MM.1S (cell line): Measurements from ENCODE around the gene OR2J1.
"Not testable (repeated sequence)": the region's sequence is repeated elsewhere in the genome, so short reads cannot be mapped to it uniquely, and the experiment has no call there.

Experiments used
- DNase-seq: peaks from one replicate; pipeline ENCODE4 v3.0.0-alpha.2; 2015
- H2AFZ ChIP-seq: fragments of 300-600 bp; sonication (generic); 2 replicates; pipeline ENCODE4 v1.6.0; 2016; ENCODE audit warnings: antibody characterized with exemption, low read length
- H3F3A ChIP-seq: fragments of 300-600 bp; sonication (generic); 2 replicates; pipeline ENCODE4 v1.6.1; 2016; ENCODE audit warnings: mild to moderate bottlenecking, antibody characterized with exemption, low read length, moderate library complexity, mixed read lengths; ENCODE audit not compliant: insufficient read depth
- H3K27ac ChIP-seq: fragments of 300-600 bp; sonication (generic); 2 replicates; pipeline ENCODE4 v1.5.1; 2016; ENCODE audit warnings: mild to moderate bottlenecking, low read length
- H3K27me3 ChIP-seq: fragments of 300-600 bp; sonication (generic); replicated peaks from 2 replicates; pipeline ENCODE4 v1.6.0; 2016; ENCODE audit warnings: low read length; ENCODE audit not compliant: insufficient read depth
- H3K36me3 ChIP-seq: fragments of 300-600 bp; sonication (generic); replicated peaks from 2 replicates; pipeline ENCODE4 v1.6.1; 2016; ENCODE audit warnings: mild to moderate bottlenecking, low read length, mixed read lengths; ENCODE audit not compliant: insufficient read depth
- H3K4me1 ChIP-seq: fragments of 300-600 bp; sonication (generic); 2 replicates; pipeline ENCODE4 v1.6.1; 2016; ENCODE audit warnings: low read length, mixed read lengths
- H3K4me2 ChIP-seq: fragments of 300-600 bp; sonication (generic); 2 replicates; pipeline ENCODE4 v1.6.0; 2016; ENCODE audit warnings: low read depth, low read length
- H3K4me3 ChIP-seq: fragments of 300-600 bp; sonication (generic); 2 replicates; pipeline ENCODE4 v1.5.1; 2016; ENCODE audit warnings: low read length, mixed read lengths
- H3K79me2 ChIP-seq: fragments of 300-600 bp; sonication (generic); 2 replicates; pipeline ENCODE4 v1.6.1; 2016; ENCODE audit warnings: mixed run types, low read length, mixed read lengths
- H3K9ac ChIP-seq: fragments of 300-600 bp; sonication (generic); 2 replicates; pipeline ENCODE4 v1.6.1; 2016; ENCODE audit warnings: low read length, mixed read lengths
- H3K9me2 ChIP-seq: fragments of 300-600 bp; sonication (generic); replicated peaks from 2 replicates; pipeline ENCODE4 v1.6.1; 2016; ENCODE audit warnings: mild to moderate bottlenecking, low read length, mixed read lengths; ENCODE audit not compliant: insufficient read depth
- H3K9me3 ChIP-seq: fragments of 300-600 bp; sonication (generic); replicated peaks from 2 replicates; pipeline ENCODE4 v1.6.1; 2016; ENCODE audit warnings: mild to moderate bottlenecking, low read length, mixed read lengths; ENCODE audit not compliant: insufficient read depth
- H4K20me1 ChIP-seq: fragments of 300-600 bp; sonication (generic); 2 replicates; pipeline ENCODE4 v1.6.1; 2016; ENCODE audit warnings: mild to moderate bottlenecking, low read length, moderate library complexity, mixed read lengths; ENCODE audit not compliant: insufficient read depth
- CTCF ChIP-seq: fragments of 300-600 bp; sonication (generic); IDR thresholded peaks from 2 replicates; pipeline ENCODE4 v1.5.1; 2016; ENCODE audit warnings: antibody characterized with exemption, low read length, mixed read lengths
- EZH2 ChIP-seq: fragments of 300-600 bp; sonication (generic); optimal IDR thresholded peaks from 2 replicates; pipeline ENCODE3; 2017; ENCODE audit warnings: low read depth, mild to moderate bottlenecking, antibody characterized with exemption, low read length, mixed read lengths
- EZH2phosphoT487 ChIP-seq: fragments of 300-600 bp; sonication (generic); IDR thresholded peaks from 2 replicates; pipeline ENCODE4 v1.6.1; 2018; ENCODE audit warnings: antibody characterized with exemption, low read length

The OR2J1 gene

GRCh38 chr6:29107758-29108157 lies 8.5 kb downstream of the OR2J1 start, which contains the start of gene OR2J3:
OR2J3 (plus strand) TSS chr6:29108058; CDS start chr6:29111891, 3,833 bp downstream.
- no peaks in the 10 kb centered on the region for H3K9me2 ChIP-seq
- TF ChIP-seq EZH2 (no peak), CTCF (no peak), EZH2phosphoT487 (no peak)
- no peaks in the 10 kb centered on the region for H4K20me1 ChIP-seq
- no peaks in the 10 kb centered on the region for H3K79me2 ChIP-seq
- no peaks in the 10 kb centered on the region for H3K27me3 ChIP-seq
- no peaks in the 10 kb centered on the region for H3K9me3 ChIP-seq
- H3K36me3 ChIP-seq: no peaks in the 10 kb centered on the region
- no peak within 1 kb of the TSS for H2AFZ ChIP-seq
- no peak within 1 kb of the TSS for H3K4me2 ChIP-seq
- DNase-seq: no peak
- no peaks in the 10 kb centered on the region for H3K4me1 ChIP-seq
- no peaks in the 10 kb centered on the region for H3F3A ChIP-seq
- no peak within 1 kb of the TSS for H3K9ac ChIP-seq
- H3K4me3 ChIP-seq: no peak within 1 kb of the TSS
- no peak within 1 kb of the TSS for H3K27ac ChIP-seq

GRCh38 chr6:29112135-29112534 lies 12.8 kb downstream of the OR2J1 start:
- H3F3A ChIP-seq: no peaks in the 10 kb centered on the region
- H2AFZ ChIP-seq: no peak overlapping the region
- no peak for TF ChIP-seq CTCF
- TF ChIP-seq EZH2: no peak
- no peak overlapping the region for H3K4me2 ChIP-seq
- H3K4me1 ChIP-seq: no peaks in the 10 kb centered on the region
- H3K9ac ChIP-seq: no peak overlapping the region
- no peaks in the 10 kb centered on the region for H3K27me3 ChIP-seq
- no peak for DNase-seq
- no peaks in the 10 kb centered on the region for H4K20me1 ChIP-seq
- H3K9me2 ChIP-seq: no peaks in the 10 kb centered on the region
- H3K36me3 ChIP-seq: no peaks in the 10 kb centered on the region
- no peak overlapping the region for H3K27ac ChIP-seq
- no peaks in the 10 kb centered on the region for H3K9me3 ChIP-seq
- no peak overlapping the region for H3K4me3 ChIP-seq
- H3K79me2 ChIP-seq: no peaks in the 10 kb centered on the region

GRCh38 chr6:29114964-29115363 lies 15.7 kb downstream of the OR2J1 start:
- H3K9me3 ChIP-seq, H3K36me3 ChIP-seq, H3K4me1 ChIP-seq: not testable (repeated sequence)

GRCh38 chr6:29129326-29130012 lies 30.2 kb downstream of the OR2J1 start:
- no peaks in the 10 kb centered on the region for H3K9me3 ChIP-seq
- H3F3A ChIP-seq: no peaks in the 10 kb centered on the region
- DNase-seq: no peak
- no peaks in the 10 kb centered on the region for H4K20me1 ChIP-seq
- no peak overlapping the region for H3K9ac ChIP-seq
- no peak overlapping the region for H3K4me2 ChIP-seq
- no peaks in the 10 kb centered on the region for H3K9me2 ChIP-seq
- no peaks in the 10 kb centered on the region for H3K79me2 ChIP-seq
- H3K4me1 ChIP-seq: no peaks in the 10 kb centered on the region
- H3K4me3 ChIP-seq: no peak overlapping the region
- H3K27me3 ChIP-seq: no peaks in the 10 kb centered on the region
- H3K36me3 ChIP-seq: no peaks in the 10 kb centered on the region
- H2AFZ ChIP-seq: no peak overlapping the region
- TF ChIP-seq EZH2: no peak
- TF ChIP-seq CTCF: no peak
- TF ChIP-seq EZH2phosphoT487: no peak
- H3K27ac ChIP-seq: no peak overlapping the region

More at GRCh38 chr6:29114964-29115363, 15.7 kb downstream of the OR2J1 start:
- H2AFZ ChIP-seq, H3K4me3 ChIP-seq, H3K9me2 ChIP-seq, H3K27ac ChIP-seq, H3F3A ChIP-seq, H3K4me2 ChIP-seq, H3K9ac ChIP-seq, H3K79me2 ChIP-seq, H4K20me1 ChIP-seq, DNase-seq, H3K27me3 ChIP-seq: not testable (repeated sequence)
